Colonic mucosa (tissue), 4 donors: ENCODE results near the gene PLXDC2. TPM values are rescaled to one million over a fixed set of nuclear protein-coding genes. Genes with fewer than 3 reads are reported as not detected.

Experiments used
- DNase-seq: peaks from one replicate; pipeline ENCODE4 v3.0.0-alpha.2; 2020
- H3K27ac ChIP-seq: fragments of 200-600 bp; one replicate; pipeline ENCODE4 v1.8.0; 2021
- H3K27me3 ChIP-seq: fragments of 200-600 bp; one replicate; pipeline ENCODE4 v1.8.0; 2021
- H3K36me3 ChIP-seq: fragments of 200-600 bp; one replicate; pipeline ENCODE4 v1.8.0; 2021
- H3K4me1 ChIP-seq: fragments of 200-600 bp; one replicate; pipeline ENCODE4 v1.8.0; 2021; ENCODE audit warnings: mild to moderate bottlenecking
- H3K4me3 ChIP-seq: fragments of 200-600 bp; one replicate; pipeline ENCODE4 v1.8.0; 2021
- H3K9ac ChIP-seq, 2 donors: one replicate each; pipeline ENCODE4 v1.7.0; 2013; ENCODE audit warnings: control low read depth in 2 of 2, low read depth in 2 of 2, low read length in 2 of 2
- H3K9me3 ChIP-seq: fragments of 200-600 bp; one replicate; pipeline ENCODE4 v1.8.0; 2021
- CTCF ChIP-seq: fragments of 200-600 bp; IDR thresholded peaks from one replicate; pipeline ENCODE4 v1.8.0; 2022; ENCODE audit warnings: antibody characterized with exemption, mild to moderate bottlenecking
- intact Hi-C: fragments of 100-400 bp; cut with DNase I; formaldehyde crosslinking; loops from one replicate; pipeline ENCODE4 v1.14.1; 2022
- total RNA-seq, 2 donors: library from RNA; stranded (reverse); fragmentation: NEBNext Ultra II Directional in 1 of 2; extraction: Animal tissue kit (Norgen Biotek cat#: 25700) in 1 of 2; gene quantifications; one replicate each; pipeline ENCODE4 v1.2.1, GENCODE V29; 2021
- donor health status: healthy.
- donor health status: DM: no; HTN: no; CAD: no.
- donor health status: DM: no; HTN: no; CAD: no.

Gene PLXDC2
- total RNA-seq, 2 donors from 2014 or later, result 12.5 to 22.4 TPM

- Histone ChIP-seq H3K27me3 (no peaks in the 10 kb centered on the region), H3K4me1 (no peaks in the 10 kb centered on the region), H3K4me3 (no peak overlapping the region), H3K27ac (no peak overlapping the region), H3K9me3 (no peaks in the 10 kb centered on the region), H3K9ac (no peak overlapping the region), H3K36me3 (no peaks in the 10 kb centered on the region)
- DNase-seq, result no peak
- no peak for TF ChIP-seq CTCF
- intact Hi-C loops, result no loop called here
Measured at GRCh38 chr10:20271490-20271889, 455.3 kb downstream of the PLXDC2 start.

- TF ChIP-seq CTCF, result no peak
- H3K9ac ChIP-seq, result no peak overlapping the region
- no peak overlapping the region for H3K27ac ChIP-seq
- no peaks in the 10 kb centered on the region for H3K4me1 ChIP-seq
- no peaks in the 10 kb centered on the region for H3K36me3 ChIP-seq
- DNase-seq, result no peak
- H3K9me3 ChIP-seq, result no peaks in the 10 kb centered on the region
- intact Hi-C loops, result no loop called here
- H3K27me3 ChIP-seq, result no peaks in the 10 kb centered on the region
- H3K4me3 ChIP-seq, result no peak overlapping the region
Measured at GRCh38 chr10:20272608-20273007, 456.4 kb downstream of the PLXDC2 start.

- Histone ChIP-seq H3K9ac (no peak overlapping the region), H3K9me3 (no peaks in the 10 kb centered on the region), H3K27me3 (no peaks in the 10 kb centered on the region), H3K36me3 (no peaks in the 10 kb centered on the region), H3K4me1 (no peaks in the 10 kb centered on the region), H3K27ac (no peak overlapping the region), H3K4me3 (no peak overlapping the region)
- intact Hi-C loops, result no loop called here
- no peak for TF ChIP-seq CTCF
- DNase-seq, result no peak
Measured at GRCh38 chr10:20274571-20274970, 458.3 kb downstream of the PLXDC2 start.

- Histone ChIP-seq H3K9ac (no peak overlapping the region), H3K4me3 (no peak overlapping the region), H3K27me3 (no peaks in the 10 kb centered on the region), H3K9me3 (no peaks in the 10 kb centered on the region), H3K27ac (no peak overlapping the region), H3K36me3 (no peaks in the 10 kb centered on the region), H3K4me1 (no peaks in the 10 kb centered on the region)
- intact Hi-C loops, result no loop called here
- no peak for TF ChIP-seq CTCF
- DNase-seq, result no peak
Measured at GRCh38 chr10:20276127-20276979, 460.1 kb downstream of the PLXDC2 start.

GRCh38 chr10:20277820-20278219 is 461.6 kb downstream of the PLXDC2 start:
- Histone ChIP-seq H3K27ac (no peak overlapping the region), H3K27me3 (no peaks in the 10 kb centered on the region), H3K36me3 (no peaks in the 10 kb centered on the region), H3K4me1 (no peaks in the 10 kb centered on the region), H3K9me3 (no peaks in the 10 kb centered on the region), H3K9ac (no peak overlapping the region), H3K4me3 (no peak overlapping the region)
- no peak for DNase-seq
- intact Hi-C loops, result no loop called here
- no peak for TF ChIP-seq CTCF
